Stimulated activated naive CD8-positive, alpha-beta T cell treated with anti-CD3 and anti-CD28 coated beads, Interleukin-15, amount 100 ng/mL, for 72 hours (primary cell): Measurements from ENCODE around the gene OPRL1.

Experiments used
- ATAC-seq: fragments of 150-1000 bp; cut with Tn5 transposase; 2 replicates; pipeline ENCODE4 v1.10.0; 2021; ENCODE audit warnings: mild to moderate bottlenecking, moderate library complexity
- DNase-seq, 2 donors: peaks; one replicate each; pipeline ENCODE4 v3.0.0; 2021 to 2022
- H3K27ac Mint-ChIP-seq, 2 donors: one replicate each; pipeline ENCODE4 v1.8.0; 2022; ENCODE audit warnings: mild to moderate bottlenecking in 2 of 2, mixed read lengths in 2 of 2, moderate library complexity in 2 of 2
- H3K27me3 Mint-ChIP-seq: one replicate; pipeline ENCODE4 v1.8.0; 2022; ENCODE audit warnings: mixed read lengths
- H3K4me1 Mint-ChIP-seq: one replicate; pipeline ENCODE4 v1.8.0; 2022; ENCODE audit warnings: mild to moderate bottlenecking, mixed read lengths
- H3K4me3 Mint-ChIP-seq, 2 donors: one replicate each; pipeline ENCODE4 v1.8.0; 2022; ENCODE audit warnings: mild to moderate bottlenecking in 2 of 2, mixed read lengths in 2 of 2, moderate library complexity in 1 of 2
- H3K9me3 Mint-ChIP-seq, 2 donors: one replicate each; pipeline ENCODE4 v1.8.0; 2022; ENCODE audit warnings: mixed read lengths in 2 of 2

OPRL1 gene

GRCh38 chr20:64138276-64138815 is 58.5 kb downstream of the OPRL1 start:
- no peak overlapping the region for H3K27ac Mint-ChIP-seq
- no peaks in the 10 kb centered on the region for H3K4me1 Mint-ChIP-seq
- H3K4me3 Mint-ChIP-seq = no peak overlapping the region
- DNase-seq (no peak), ATAC-seq (no peak)
- H3K9me3 Mint-ChIP-seq = no peaks in the 10 kb centered on the region
- H3K27me3 Mint-ChIP-seq = peaks cover 36% of the 10 kb centered on the region

DNA sequence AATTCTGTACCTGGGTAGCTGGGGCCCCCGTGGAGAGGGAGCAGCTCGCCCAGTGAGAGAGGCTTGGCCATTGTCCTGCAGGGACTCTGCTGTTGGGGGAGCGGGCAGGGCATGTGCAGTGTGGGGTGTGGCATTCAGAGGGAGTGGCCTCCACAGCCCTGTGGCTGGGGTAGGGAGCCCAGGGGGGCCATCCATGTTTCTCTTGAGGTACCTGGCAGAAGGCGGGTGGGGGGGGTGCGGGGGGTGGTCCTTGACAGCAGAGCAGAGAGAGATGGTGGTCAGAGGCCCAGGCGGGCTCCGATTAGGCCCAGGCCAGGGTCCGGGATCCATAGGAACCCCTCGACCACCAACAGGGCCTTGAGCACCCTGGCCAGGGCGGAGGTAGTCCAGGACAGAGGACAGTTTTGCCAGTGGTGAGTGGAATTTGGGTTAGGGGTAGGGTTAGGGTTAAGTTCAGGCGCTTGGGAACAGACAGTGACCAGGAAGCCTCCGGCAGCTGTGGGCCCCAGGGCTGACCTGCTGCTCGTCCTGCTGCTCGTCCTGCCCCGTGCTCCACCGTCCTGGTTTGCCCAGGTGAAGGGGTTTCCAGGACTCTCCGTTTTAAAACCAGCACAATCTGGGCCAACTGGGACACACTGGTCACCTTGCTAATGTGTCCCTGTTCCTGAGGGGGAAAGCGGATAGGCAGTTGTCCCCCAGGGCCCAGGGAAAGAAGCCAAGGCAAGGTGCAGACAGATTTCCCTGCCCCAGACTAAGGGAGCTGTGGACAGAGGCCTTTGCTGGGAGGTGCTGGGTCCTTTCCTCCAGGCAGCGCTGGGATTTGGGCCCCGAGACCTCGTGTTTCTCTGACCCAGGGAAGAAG is 59.5 kb downstream of the OPRL1 start:
- ATAC-seq (no peak), DNase-seq (no peak)
- peaks cover 3 to 8% of the 10 kb centered on the region in 2 donors for H3K9me3 Mint-ChIP-seq
- no peak overlapping the region for H3K4me3 Mint-ChIP-seq
- peak overlapping the region in 1 of 2 donors; percentile 16 for H3K27ac Mint-ChIP-seq
- no peaks in the 10 kb centered on the region for H3K4me1 Mint-ChIP-seq
- peaks cover 36% of the 10 kb centered on the region for H3K27me3 Mint-ChIP-seq

- Mint-ChIP-seq H3K27me3 (peaks cover 28% of the 10 kb centered on the region), H3K4me1 (no peaks in the 10 kb centered on the region), H3K4me3 (no peak overlapping the region), H3K9me3 (peaks cover 11 to 17% of the 10 kb centered on the region in 2 donors), H3K27ac (no peak overlapping the region)
- DNase-seq = no peak
- no peak for ATAC-seq
Measured at GRCh38 chr20:64140061-64140931, 60.4 kb downstream of the OPRL1 start.

DNA sequence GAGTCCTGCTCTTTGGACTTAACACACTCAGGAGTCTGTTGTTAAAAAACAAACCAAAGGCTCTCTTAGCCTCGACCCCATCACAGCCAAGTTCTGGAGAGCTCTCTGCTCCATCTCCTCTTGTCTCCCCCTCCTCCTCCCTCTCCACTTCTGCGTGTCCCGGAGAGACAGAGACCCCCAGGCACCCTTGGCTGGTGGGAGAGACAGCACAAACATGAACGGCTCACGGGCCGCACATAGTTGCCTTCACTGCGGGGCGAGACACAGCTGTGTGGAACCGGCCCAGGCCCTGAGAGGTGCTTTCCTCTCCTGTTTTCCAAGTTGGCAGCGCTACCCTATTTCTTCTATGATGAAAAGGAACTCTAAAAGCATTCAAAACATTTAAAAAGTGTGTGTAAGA is 61.1 kb downstream of the OPRL1 start:
- peaks cover 21% of the 10 kb centered on the region for H3K27me3 Mint-ChIP-seq
- no peak for ATAC-seq
- no peaks in the 10 kb centered on the region for H3K4me1 Mint-ChIP-seq
- H3K9me3 Mint-ChIP-seq = peaks cover 12 to 21% of the 10 kb centered on the region in 2 donors
- DNase-seq = no peak
- H3K4me3 Mint-ChIP-seq = no peak overlapping the region
- H3K27ac Mint-ChIP-seq = no peak overlapping the region

GRCh38 chr20:64142590-64142989 is 62.7 kb downstream of the OPRL1 start:
- Mint-ChIP-seq H3K9me3 (peaks cover 12 to 21% of the 10 kb centered on the region in 2 donors), H3K4me3 (no peak overlapping the region), H3K27me3 (peaks cover 18% of the 10 kb centered on the region), H3K4me1 (no peaks in the 10 kb centered on the region), H3K27ac (no peak overlapping the region)
- DNase-seq (no peak), ATAC-seq (no peak)

- H3K27me3 Mint-ChIP-seq = peaks cover 18% of the 10 kb centered on the region
- peaks cover 12 to 21% of the 10 kb centered on the region in 2 donors for H3K9me3 Mint-ChIP-seq
- DNase-seq (no peak), ATAC-seq (no peak)
- no peak overlapping the region for H3K27ac Mint-ChIP-seq
- H3K4me3 Mint-ChIP-seq = no peak overlapping the region
- H3K4me1 Mint-ChIP-seq = no peaks in the 10 kb centered on the region
Measured at GRCh38 chr20:64143018-64143801, 63.3 kb downstream of the OPRL1 start.

DNA sequence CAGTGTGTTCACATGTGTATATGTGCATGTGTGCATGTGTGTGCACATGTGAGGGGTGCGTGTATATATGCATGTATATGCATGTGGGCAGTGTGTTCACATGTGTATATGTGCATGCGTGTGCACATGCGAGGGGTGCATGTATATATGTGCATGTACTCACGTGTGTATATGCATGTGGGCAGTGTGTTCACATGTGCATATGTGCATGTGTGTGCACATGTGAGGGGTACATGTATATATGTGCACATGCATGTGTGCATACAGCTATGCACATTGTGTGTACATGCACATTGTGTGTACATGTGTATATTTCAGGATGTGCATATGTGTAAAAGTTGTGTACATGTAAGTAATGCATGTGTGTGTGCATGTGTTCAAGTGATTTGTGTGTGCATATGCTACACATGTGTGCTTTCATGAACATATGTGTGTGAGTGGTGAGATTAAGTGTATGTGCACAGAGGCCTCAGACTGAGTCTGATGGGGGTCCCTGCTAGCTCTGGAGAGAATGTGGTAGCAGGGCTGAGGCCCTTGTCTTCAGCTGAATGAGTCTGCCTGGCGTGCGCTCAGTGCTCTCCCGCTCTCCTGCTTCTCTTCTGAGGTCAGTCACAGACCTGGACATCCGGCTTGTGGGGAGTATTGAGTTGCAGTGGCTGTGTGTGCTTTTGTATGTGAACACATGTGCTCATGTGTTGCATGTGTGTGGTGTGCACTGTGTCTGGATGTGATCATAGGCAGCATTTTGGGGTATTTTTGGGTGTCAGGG is 64.4 kb downstream of the OPRL1 start:
- no peaks in the 10 kb centered on the region for H3K4me1 Mint-ChIP-seq
- ATAC-seq (no peak), DNase-seq (no peak)
- H3K4me3 Mint-ChIP-seq = no peak overlapping the region
- peaks cover 18% of the 10 kb centered on the region for H3K27me3 Mint-ChIP-seq
- no peak overlapping the region for H3K27ac Mint-ChIP-seq
- peaks cover 12 to 21% of the 10 kb centered on the region in 2 donors for H3K9me3 Mint-ChIP-seq

- H3K4me3 Mint-ChIP-seq = no peak overlapping the region
- DNase-seq (no peak), ATAC-seq (no peak)
- H3K4me1 Mint-ChIP-seq = no peaks in the 10 kb centered on the region
- no peak overlapping the region for H3K27ac Mint-ChIP-seq
- peaks cover 12 to 21% of the 10 kb centered on the region in 2 donors for H3K9me3 Mint-ChIP-seq
- H3K27me3 Mint-ChIP-seq = peaks cover 18% of the 10 kb centered on the region
Measured at GRCh38 chr20:64145458-64146300, 65.8 kb downstream of the OPRL1 start.

DNA sequence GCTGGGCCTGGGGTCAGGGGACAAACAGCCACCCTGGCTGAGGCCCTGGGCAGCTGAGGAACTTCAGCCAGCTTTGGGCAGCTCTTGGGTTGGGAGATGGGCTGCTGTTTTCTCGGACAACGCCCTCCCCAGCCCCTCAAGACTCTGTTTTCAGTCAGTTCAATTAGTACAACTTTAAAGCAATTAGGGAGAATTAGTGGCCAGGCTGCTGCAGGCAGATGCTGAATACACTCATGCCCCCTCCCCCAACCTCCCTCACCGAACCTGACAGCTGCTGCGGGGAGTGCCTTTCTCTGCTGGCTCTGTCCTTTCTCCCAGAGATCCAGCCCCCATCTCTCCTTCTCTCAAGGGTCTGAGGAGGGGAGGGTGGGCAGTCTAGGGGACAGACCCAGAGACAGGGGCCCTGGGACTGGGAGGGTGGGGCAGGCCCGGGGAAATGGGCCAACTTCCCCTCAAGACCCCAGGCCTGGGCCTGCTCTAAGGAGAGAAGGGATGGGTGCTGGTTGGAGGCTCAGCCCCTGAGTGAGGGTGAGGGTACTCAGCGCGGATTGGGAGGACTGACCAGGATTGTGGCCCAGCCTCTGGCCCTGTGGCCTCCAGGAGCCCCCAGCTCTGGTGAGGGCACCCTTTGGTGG is 66.5 kb downstream of the OPRL1 start:
- Mint-ChIP-seq H3K27ac (no peak overlapping the region), H3K9me3 (peaks cover 12 to 21% of the 10 kb centered on the region in 2 donors), H3K27me3 (peaks cover 10% of the 10 kb centered on the region), H3K4me1 (no peaks in the 10 kb centered on the region), H3K4me3 (no peak overlapping the region)
- DNase-seq (no peak), ATAC-seq (no peak)

DNA sequence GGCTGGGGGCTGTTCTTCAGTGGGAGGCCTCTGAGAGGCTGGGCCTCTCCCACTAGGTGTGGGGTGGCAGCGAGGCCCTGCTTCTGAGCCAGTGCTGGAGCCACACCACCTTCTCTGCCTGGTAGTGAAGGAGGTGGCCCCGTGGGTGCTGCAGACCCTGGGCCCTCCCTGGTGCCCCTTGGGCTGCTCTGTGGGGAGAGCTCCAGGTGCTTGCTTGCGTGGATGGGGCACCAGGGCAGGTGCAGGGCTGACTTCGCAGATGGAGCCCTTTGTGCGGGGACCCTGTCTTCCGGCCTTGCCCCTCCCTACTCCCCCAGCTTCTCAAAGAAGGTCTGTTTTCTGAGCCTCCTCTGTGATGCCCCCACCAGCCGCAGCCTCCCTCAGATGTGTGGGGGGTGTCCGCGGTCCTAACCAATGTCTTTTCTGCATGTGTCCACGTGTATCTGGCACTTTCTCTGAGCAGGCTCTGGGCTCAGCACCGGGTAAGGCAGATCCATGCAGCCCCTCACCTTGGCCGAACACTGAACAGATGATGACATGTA is 67.1 kb downstream of the OPRL1 start:
- Mint-ChIP-seq H3K4me1 (no peaks in the 10 kb centered on the region), H3K27ac (no peak overlapping the region), H3K9me3 (peaks cover 12 to 21% of the 10 kb centered on the region in 2 donors), H3K27me3 (peaks cover 5% of the 10 kb centered on the region), H3K4me3 (no peak overlapping the region)
- DNase-seq = no peak
- no peak for ATAC-seq

GRCh38 chr20:64148581-64148980 is 68.7 kb downstream of the OPRL1 start:
- Mint-ChIP-seq H3K4me3 (no peak overlapping the region), H3K27ac (no peak overlapping the region), H3K27me3 (no peaks in the 10 kb centered on the region), H3K4me1 (no peaks in the 10 kb centered on the region), H3K9me3 (peaks cover 12 to 21% of the 10 kb centered on the region in 2 donors)
- ATAC-seq = no peak
- no peak for DNase-seq

DNA sequence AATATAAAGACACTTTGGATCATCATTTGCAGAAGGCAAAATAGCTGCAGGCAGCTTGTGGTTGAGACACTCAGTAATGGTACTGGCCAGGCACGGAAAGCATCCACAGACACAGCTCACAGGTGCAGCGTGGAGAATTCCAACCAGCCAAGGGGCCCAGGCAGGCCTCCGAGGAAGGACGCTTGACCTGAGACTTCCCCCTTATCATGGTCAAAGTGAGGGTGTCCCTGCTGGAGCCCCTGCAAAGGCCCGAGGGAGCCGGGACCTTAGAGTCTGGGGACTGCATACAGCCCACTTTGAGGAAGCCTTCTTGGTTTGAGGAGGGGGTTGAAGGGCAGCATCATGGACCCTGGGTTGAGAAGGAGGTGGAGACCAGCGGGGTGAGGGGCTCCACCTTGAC is 69.3 kb downstream of the OPRL1 start:
- H3K27me3 Mint-ChIP-seq = no peaks in the 10 kb centered on the region
- no peak for DNase-seq
- no peak for ATAC-seq
- H3K9me3 Mint-ChIP-seq = peaks cover 12 to 15% of the 10 kb centered on the region in 2 donors
- H3K27ac Mint-ChIP-seq = no peak overlapping the region
- no peaks in the 10 kb centered on the region for H3K4me1 Mint-ChIP-seq
- no peak overlapping the region for H3K4me3 Mint-ChIP-seq

GRCh38 chr20:64149809-64150560 is 70.1 kb downstream of the OPRL1 start:
- Mint-ChIP-seq H3K27ac (no peak overlapping the region), H3K9me3 (peaks cover 4 to 7% of the 10 kb centered on the region in 2 donors), H3K27me3 (no peaks in the 10 kb centered on the region), H3K4me3 (no peak overlapping the region), H3K4me1 (no peaks in the 10 kb centered on the region)
- DNase-seq (no peak), ATAC-seq (no peak)
